Measurements from ENCODE around the gene TMEM97.

DNA sequence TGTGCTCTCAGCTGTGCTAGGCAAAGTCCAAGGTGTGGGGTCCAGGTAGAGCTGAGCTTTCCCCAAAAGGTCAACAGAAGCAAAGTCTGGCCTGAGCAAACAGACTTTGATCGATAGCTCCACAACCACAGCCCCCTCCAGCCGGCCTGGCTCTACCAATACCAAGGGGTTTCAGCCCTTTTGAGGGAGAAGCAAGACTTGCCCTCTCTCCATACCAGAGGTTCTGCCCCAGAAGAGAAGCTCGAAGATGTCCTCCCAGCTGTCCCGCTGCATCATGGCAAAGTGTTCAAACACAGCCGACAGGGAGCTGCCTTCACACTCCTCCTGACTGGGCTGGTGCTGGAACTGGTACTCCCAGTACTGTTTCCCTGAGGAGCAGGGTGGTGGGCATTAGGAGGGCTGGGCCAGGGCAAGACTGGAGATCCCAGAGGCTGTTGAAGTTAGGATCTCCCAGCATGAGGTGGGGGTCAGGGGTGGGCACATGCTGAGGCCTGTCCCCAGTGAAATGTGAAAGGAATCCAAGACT lies 49.4 kb downstream of the TMEM97 start:
- TF ChIP-seq EP300 (IDR thresholded peaks at IDR 0.05; ENCODE audit: borderline replicate concordance) (no peak), ZBTB7A (IDR thresholded peaks at IDR 0.05; ENCODE audit: low read depth) (no peak)
- TF ChIP-seq, protein P1, sequence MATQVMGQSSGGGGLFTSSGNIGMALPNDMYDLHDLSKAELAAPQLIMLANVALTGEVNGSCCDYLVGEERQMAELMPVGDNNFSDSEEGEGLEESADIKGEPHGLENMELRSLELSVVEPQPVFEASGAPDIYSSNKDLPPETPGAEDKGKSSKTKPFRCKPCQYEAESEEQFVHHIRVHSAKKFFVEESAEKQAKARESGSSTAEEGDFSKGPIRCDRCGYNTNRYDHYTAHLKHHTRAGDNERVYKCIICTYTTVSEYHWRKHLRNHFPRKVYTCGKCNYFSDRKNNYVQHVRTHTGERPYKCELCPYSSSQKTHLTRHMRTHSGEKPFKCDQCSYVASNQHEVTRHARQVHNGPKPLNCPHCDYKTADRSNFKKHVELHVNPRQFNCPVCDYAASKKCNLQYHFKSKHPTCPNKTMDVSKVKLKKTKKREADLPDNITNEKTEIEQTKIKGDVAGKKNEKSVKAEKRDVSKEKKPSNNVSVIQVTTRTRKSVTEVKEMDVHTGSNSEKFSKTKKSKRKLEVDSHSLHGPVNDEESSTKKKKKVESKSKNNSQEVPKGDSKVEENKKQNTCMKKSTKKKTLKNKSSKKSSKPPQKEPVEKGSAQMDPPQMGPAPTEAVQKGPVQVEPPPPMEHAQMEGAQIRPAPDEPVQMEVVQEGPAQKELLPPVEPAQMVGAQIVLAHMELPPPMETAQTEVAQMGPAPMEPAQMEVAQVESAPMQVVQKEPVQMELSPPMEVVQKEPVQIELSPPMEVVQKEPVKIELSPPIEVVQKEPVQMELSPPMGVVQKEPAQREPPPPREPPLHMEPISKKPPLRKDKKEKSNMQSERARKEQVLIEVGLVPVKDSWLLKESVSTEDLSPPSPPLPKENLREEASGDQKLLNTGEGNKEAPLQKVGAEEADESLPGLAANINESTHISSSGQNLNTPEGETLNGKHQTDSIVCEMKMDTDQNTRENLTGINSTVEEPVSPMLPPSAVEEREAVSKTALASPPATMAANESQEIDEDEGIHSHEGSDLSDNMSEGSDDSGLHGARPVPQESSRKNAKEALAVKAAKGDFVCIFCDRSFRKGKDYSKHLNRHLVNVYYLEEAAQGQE (IDR thresholded peaks at IDR 0.05; ENCODE audit: low read depth) = no peak

All from Ishikawa (cell line).